ENCODE results near the gene ZCCHC24.

GRCh38 chr10:79468841-79469585 is 23.6 kb upstream of the ZCCHC24 start:
- TF ChIP-seq CTCF (IDR thresholded peaks at IDR 0.05), result no peak
- TF ChIP-seq POLR2A (IDR thresholded peaks at IDR 0.05), result no peak
